C4-2B (cell line): ENCODE measurements around the gene SLC25A12.
"Not testable (repeated sequence)": the region's sequence is repeated elsewhere in the genome, so short reads cannot be mapped to it uniquely, and the experiment has no call there.

ENCODE experiments used
- H3K27ac ChIP-seq: fragments of 450-650 bp; 2 replicates; pipeline ENCODE4 v1.5.1; 2017
- ZFX ChIP-seq: fragments of 450-650 bp; IDR thresholded peaks from 2 replicates; pipeline ENCODE4 v1.6.1; 2017
- TF ChIP-seq, protein P1 (sequence below): fragments of 450-650 bp; conservative IDR thresholded peaks from 2 replicates; pipeline ENCODE4 v1.5.1; 2017; ENCODE audit warnings: mild to moderate bottlenecking

The SLC25A12 gene

DNA sequence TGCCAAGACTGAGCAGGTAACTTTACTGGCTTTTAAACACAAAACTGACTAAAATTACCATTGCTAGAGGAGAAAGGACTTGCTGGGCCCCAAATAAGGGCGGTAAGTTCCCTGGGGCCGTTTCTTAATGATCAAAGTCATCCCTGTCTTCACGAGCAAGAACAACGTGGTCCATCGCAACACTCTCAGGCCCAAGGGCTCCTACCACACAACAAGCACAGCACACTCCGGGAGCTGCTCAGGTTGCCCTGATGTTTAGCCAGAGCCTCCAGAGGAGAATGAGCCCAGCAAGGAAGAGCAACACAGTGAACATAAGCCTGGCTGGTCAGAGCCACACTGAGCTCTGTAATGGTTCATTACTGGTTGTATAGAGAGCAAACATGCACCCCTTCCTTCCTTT, 104.1 kb downstream of the SLC25A12 start:
- H3K27ac ChIP-seq = peak overlapping the region; percentile 77
- TF ChIP-seq, protein P1, sequence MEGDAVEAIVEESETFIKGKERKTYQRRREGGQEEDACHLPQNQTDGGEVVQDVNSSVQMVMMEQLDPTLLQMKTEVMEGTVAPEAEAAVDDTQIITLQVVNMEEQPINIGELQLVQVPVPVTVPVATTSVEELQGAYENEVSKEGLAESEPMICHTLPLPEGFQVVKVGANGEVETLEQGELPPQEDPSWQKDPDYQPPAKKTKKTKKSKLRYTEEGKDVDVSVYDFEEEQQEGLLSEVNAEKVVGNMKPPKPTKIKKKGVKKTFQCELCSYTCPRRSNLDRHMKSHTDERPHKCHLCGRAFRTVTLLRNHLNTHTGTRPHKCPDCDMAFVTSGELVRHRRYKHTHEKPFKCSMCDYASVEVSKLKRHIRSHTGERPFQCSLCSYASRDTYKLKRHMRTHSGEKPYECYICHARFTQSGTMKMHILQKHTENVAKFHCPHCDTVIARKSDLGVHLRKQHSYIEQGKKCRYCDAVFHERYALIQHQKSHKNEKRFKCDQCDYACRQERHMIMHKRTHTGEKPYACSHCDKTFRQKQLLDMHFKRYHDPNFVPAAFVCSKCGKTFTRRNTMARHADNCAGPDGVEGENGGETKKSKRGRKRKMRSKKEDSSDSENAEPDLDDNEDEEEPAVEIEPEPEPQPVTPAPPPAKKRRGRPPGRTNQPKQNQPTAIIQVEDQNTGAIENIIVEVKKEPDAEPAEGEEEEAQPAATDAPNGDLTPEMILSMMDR = no peak
- TF ChIP-seq ZFX = no peak

GRCh38 chr2:171788316-171788993, 105.6 kb downstream of the SLC25A12 start:
- peak overlapping the region; percentile 77 for H3K27ac ChIP-seq
- TF ChIP-seq ZFX = no peak
- TF ChIP-seq, protein P1 = 0 out of 2 replicates have a peak, but pooled peaks have one; percentile 4

- TF ChIP-seq, protein P1 = no peak
- TF ChIP-seq ZFX = no peak
- H3K27ac ChIP-seq = peak overlapping the region; percentile 54
Measured at GRCh38 chr2:171787333-171788072, 106.5 kb downstream of the SLC25A12 start.

GRCh38 chr2:171785450-171785849, 108.6 kb downstream of the SLC25A12 start:
- H3K27ac ChIP-seq = no peak overlapping the region
- TF ChIP-seq, protein P1 = no peak
- TF ChIP-seq ZFX = no peak

GRCh38 chr2:171778515-171778914, 115.5 kb downstream of the SLC25A12 start:
- TF ChIP-seq ZFX = no peak
- TF ChIP-seq, protein P1 = no peak
- no peak overlapping the region for H3K27ac ChIP-seq

GRCh38 chr2:171774581-171774980, 119.5 kb downstream of the SLC25A12 start:
- H3K27ac ChIP-seq = not testable (repeated sequence)

DNA sequence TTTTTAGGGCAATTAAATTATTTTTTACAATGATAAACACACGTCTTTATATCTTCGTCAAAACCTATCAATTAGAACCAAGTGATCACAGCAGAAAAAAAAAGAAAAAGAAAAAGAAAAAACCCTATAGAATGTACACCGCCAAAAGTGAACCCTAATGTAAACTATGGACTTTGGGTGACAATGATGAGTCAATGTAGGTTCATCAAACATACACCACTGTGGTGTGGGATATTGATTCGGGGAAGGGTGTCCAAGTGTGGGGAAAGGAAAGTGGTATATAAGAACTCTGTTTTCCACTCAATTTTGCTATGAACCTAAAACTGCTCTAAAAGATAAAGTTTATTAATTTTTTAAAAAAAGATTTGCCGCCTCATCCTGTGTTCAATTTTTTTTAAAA, 121.7 kb downstream of the SLC25A12 start:
- no peak overlapping the region for H3K27ac ChIP-seq
- TF ChIP-seq, protein P1 = no peak
- TF ChIP-seq ZFX = no peak
